ENCODE data around the gene ILKAP. TPM values are rescaled to one million over a fixed set of nuclear protein-coding genes. Genes with fewer than 3 reads are reported as not detected.
"Not testable (repeated sequence)": the region's sequence is repeated elsewhere in the genome, so short reads cannot be mapped to it uniquely, and the experiment has no call there.

The ILKAP gene
- polyA plus RNA-seq, 2 of the 4 experiments (the other 2 are of a cell fraction), result 36.3 to 41.4 TPM

DNA sequence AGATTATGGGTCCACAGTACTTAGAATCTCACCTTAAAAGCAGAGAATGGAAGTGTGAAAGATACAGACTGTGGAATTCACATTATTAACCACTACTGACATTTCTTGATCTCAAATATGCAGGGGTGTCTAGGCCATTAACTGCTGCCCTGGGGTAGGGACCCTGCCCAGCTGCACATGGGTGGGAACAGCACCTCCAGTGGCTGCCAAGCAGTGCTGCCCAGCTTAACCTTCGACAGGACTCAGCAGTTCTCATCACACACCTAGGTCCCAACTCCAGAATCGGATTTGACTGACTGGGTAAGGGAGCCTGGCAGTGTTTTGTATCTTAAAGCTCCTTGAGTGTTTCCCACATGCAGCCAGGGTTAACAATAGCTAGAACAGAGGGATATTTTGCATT, 29.8 kb downstream of the ILKAP start (continued):
- TF ChIP-seq KDM5A (IDR thresholded peaks at IDR 0.05), result no peak
- no peak for TF ChIP-seq FOXS1 (CRISPR knock-in tag; IDR thresholded peaks at IDR 0.05)
- no peak for TF ChIP-seq CHD4 (IDR thresholded peaks at IDR 0.05; ENCODE audit: borderline replicate concordance)
- TF ChIP-seq NFE2L2 (conservative IDR thresholded peaks at IDR 0.05; ENCODE audit: low read length), result no peak

DNA sequence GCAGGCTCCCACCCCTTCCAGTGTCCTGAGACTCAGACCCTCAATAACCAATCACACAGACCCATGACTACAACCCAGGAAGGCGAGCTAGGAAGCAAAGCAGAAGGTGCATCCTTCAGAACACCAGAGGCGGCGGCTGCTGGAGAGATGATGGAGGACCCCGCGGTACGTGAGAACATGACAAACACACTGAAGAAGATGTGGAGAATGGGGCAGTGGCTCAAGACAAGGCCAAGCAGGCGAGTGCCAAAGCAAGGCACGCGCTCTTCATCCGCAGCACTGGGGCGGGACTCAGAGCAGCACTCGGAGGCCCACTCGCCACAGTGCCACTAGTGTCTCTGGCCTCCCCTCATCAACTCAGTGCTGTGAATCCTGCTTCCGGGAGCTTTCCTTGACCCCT, 31.1 kb downstream of the ILKAP start:
- POLR2A ChIA-PET, result no interaction called here

DNA sequence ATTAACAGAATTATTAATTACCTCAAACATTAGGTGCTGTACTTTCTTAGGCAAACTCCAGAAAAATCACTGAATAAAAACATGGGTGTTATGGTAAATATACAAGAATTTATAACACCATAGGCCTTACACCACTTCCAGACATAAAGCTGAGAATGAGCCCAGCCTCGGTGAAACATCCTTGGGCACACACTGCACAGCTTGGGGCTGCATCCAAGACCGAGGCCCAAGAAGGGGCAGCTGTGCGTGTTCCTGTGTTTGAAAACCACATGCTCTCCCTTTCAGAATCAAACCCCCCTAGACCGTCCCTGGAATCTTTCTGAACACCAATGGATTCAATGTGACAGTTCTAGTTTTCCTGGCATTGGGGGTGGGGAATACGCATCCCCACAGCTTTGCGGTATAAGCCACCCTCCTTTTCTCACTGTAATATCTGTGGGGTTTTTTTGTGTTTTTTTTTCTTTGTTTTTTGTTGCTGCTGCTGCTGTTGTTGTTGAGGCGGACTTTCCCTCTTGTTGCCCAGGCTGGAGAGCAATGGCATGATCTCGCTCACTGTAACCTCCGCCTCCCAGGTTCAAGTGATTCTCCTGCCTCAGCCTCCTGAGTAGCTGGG, 31.8 kb downstream of the ILKAP start:
- ATAC-seq, result no peak
- no peak for TF ChIP-seq E2F6 (IDR thresholded peaks at IDR 0.05; ENCODE audit: borderline replicate concordance, low read depth)
- no peak for TF ChIP-seq JUN (IDR thresholded peaks at IDR 0.05)
- CTCF ChIA-PET, result interaction anchor here (1.0 to 3.7 kb wide), 2 partner anchors 10 to 85 kb away, joined by 3 to 15 read pairs; no protein-coding TSS in a partner anchor
- Histone ChIP-seq H3K27ac (no peak overlapping the region), H3K4me3 (no peak overlapping the region), H3K4me1 (peaks cover 33% of the 10 kb centered on the region), H3K9me3 (no peaks in the 10 kb centered on the region), H3K4me2 (no peak overlapping the region)
- FAIRE-seq, result no peak
- POLR2A ChIA-PET, result no interaction called here
- DNase-seq (ENCODE audit: low read depth in 1 of 2, low spot score in 1 of 2), result no peak
- 95% methylated on average over 9 of the region's 9 CpGs for WGBS (ENCODE audit: missing lambda C conversion rate)

More for the DNA sequence above, 31.1 kb downstream of the ILKAP start:
- H3K4me3 ChIP-seq, result no peak overlapping the region
- FAIRE-seq (no peak), ATAC-seq (no peak), DNase-seq (ENCODE audit: low read depth in 1 of 2, low spot score in 1 of 2) (no peak)
- H3K4me2 ChIP-seq, result no peak overlapping the region
- H3K27ac ChIP-seq, result no peak overlapping the region
- TF ChIP-seq ZFP36 (IDR thresholded peaks at IDR 0.05; ENCODE audit: borderline replicate concordance, partially characterized antibody) (no peak), ZC3H11A (IDR thresholded peaks at IDR 0.05) (no peak), HEYL (CRISPR knock-in tag; IDR thresholded peaks at IDR 0.05) (no peak), CEBPB (IDR thresholded peaks at IDR 0.05) (no peak), SREBF2 (IDR thresholded peaks at IDR 0.05) (no peak), HDAC2 (IDR thresholded peaks at IDR 0.05) (no peak)
- TF ChIP-seq, protein P1, sequence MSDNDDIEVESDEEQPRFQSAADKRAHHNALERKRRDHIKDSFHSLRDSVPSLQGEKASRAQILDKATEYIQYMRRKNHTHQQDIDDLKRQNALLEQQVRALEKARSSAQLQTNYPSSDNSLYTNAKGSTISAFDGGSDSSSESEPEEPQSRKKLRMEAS (IDR thresholded peaks at IDR 0.05), result no peak
- H3K4me1 ChIP-seq, result peaks cover 33% of the 10 kb centered on the region
- CTCF ChIA-PET, result interaction anchor here (1.0 to 3.7 kb wide), 2 partner anchors 11 to 84 kb away, joined by 3 to 15 read pairs; no protein-coding TSS in a partner anchor
- H3K9me3 ChIP-seq, result no peaks in the 10 kb centered on the region
- WGBS (ENCODE audit: missing lambda C conversion rate), result 95% methylated on average over 13 of the region's 14 CpGs

DNA sequence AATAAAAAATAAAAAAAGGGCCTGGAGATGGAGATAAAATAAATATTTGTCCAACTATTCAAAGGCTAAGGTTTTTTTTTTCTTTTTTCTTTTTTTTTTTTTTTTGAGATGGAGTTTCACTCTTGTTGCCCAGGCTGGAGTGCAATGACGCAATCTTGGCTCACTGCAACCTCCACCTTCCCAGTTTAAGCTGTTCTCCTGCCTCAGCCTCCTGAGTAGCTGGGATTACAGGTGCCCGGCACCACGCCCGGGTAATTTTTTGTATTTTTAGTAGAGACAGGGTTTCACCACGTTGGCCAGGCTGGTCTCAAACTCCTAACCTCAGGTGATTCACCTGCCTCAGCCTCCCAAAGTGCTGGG, 32.4 kb downstream of the ILKAP start:
- DNase-seq (ENCODE audit: low read depth in 1 of 2, low spot score in 1 of 2); ATAC-seq; POLR2A ChIA-PET; H3K9me3 ChIP-seq; H3K4me3 ChIP-seq; FAIRE-seq; H3K4me2 ChIP-seq: not testable (repeated sequence)
- TF ChIP-seq CEBPB (IDR thresholded peaks at IDR 0.05), result 0 out of 4 replicates have a peak, but pooled peaks of 1 of the 2 experiments have one; percentile 36
- 82% methylated on average over 5 of the region's 5 CpGs for WGBS (ENCODE audit: missing lambda C conversion rate)
- peaks cover 33% of the 10 kb centered on the region for H3K4me1 ChIP-seq
- peak overlapping the region in 1 of 2 experiments; percentile 88; a peak in 3 of 6 replicates for H3K27ac ChIP-seq
- CTCF ChIA-PET, result interaction anchor here (3.7 kb wide), 1 partner anchor 10 kb away, joined by 15 read pairs; no protein-coding TSS in a partner anchor

GRCh38 chr2:238170386-238171071, 33.0 kb downstream of the ILKAP start:
- H3K4me3 ChIP-seq, result no peak overlapping the region
- FAIRE-seq (no peak), ATAC-seq (no peak), DNase-seq (ENCODE audit: low read depth in 1 of 2, low spot score in 1 of 2) (no peak)
- WGBS (ENCODE audit: missing lambda C conversion rate), result 89% methylated on average over 21 of the region's 21 CpGs
- no peak for TF ChIP-seq PHF8 (IDR thresholded peaks at IDR 0.05; ENCODE audit: borderline replicate concordance, low read depth)
- TF ChIP-seq NFE2L2 (conservative IDR thresholded peaks at IDR 0.05; ENCODE audit: low read length), result no peak
- TF ChIP-seq SMC3 (IDR thresholded peaks at IDR 0.05), result no peak
- TF ChIP-seq, protein P2, sequence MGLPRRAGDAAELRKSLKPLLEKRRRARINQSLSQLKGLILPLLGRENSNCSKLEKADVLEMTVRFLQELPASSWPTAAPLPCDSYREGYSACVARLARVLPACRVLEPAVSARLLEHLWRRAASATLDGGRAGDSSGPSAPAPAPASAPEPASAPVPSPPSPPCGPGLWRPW (IDR thresholded peaks at IDR 0.05), result no peak
- no peak for TF ChIP-seq HOXB13 (CRISPR knock-in tag; IDR thresholded peaks at IDR 0.05; ENCODE audit: low read depth)
- TF ChIP-seq RCOR1 (IDR thresholded peaks at IDR 0.05; ENCODE audit: low read depth, low read length), result no peak
- TF ChIP-seq POLR2AphosphoS2 (conservative IDR thresholded peaks at IDR 0.05; ENCODE audit: low read length), result no peak
- no peak for TF ChIP-seq HOXB5 (CRISPR knock-in tag; IDR thresholded peaks at IDR 0.05)
- no peak for TF ChIP-seq ZFP36 (IDR thresholded peaks at IDR 0.05; ENCODE audit: borderline replicate concordance, partially characterized antibody)
- POLR2A ChIA-PET, result interaction anchor here (1.0 kb wide), 2 partner anchors 69 to 70 kb away, joined by 3 to 4 read pairs; partner anchors contain the start of gene HES6
- CTCF ChIA-PET, result interaction anchor here (3.7 kb wide), 1 partner anchor 9 kb away, joined by 15 read pairs; no protein-coding TSS in a partner anchor
- H3K27ac ChIP-seq, result peak overlapping the region; percentile 88 to 89
- no peaks in the 10 kb centered on the region for H3K9me3 ChIP-seq
- peaks cover 33% of the 10 kb centered on the region for H3K4me1 ChIP-seq
- H3K4me2 ChIP-seq, result peak overlapping the region; percentile 68
